HG02571 (cell line): Measurements from ENCODE around the gene PRKAR1B.
"Not testable (repeated sequence)": the region's sequence is repeated elsewhere in the genome, so short reads cannot be mapped to it uniquely, and the experiment has no call there.

ENCODE experiments used
- ATAC-seq: cut with Tn5 transposase; IDR thresholded peaks from one replicate; pipeline ENCODE4 v1.9.1; 2021; ENCODE audit warnings: mild to moderate bottlenecking, moderate library complexity; ENCODE audit not compliant: unreplicated experiment

Gene PRKAR1B

GRCh38 chr7:651032-651728 lies 75.9 kb downstream of the PRKAR1B start:
- no peak for ATAC-seq

DNA sequence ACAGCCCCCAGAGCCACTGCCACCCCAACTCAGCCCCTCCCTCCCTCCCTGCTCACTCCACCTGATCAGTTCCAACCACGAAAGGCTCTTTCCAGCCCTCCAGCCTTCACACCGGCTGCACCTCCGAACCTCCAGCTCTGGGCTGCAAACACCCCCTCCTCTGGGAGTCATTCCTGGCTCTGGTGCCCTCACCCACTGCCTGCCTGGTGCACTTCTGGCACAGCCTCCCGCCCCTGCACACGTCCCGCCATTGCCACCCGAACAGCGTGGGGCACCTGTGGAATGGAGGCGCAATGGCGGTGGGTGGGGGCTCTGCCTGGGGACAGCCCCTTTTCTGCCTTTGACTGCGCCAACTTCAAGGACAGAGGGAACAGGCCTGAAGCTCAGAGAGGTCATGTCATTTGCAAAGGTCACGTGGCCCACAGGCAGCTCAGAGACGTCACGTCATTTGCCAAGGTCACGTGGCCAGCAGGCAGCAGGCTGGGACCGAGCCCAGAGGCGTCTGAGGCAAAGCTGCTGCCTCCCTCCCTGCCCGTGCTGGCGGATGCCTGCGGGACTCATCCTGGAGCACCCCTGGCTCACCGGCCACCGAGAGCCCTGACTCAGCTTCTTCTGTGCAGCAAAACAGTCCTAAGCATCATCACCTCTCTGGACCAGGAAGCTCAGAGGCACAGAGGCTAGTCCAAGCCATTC lies 76.6 kb downstream of the PRKAR1B start:
- no peak for ATAC-seq

GRCh38 chr7:646951-647350 lies 80.1 kb downstream of the PRKAR1B start:
- ATAC-seq, result no peak

DNA sequence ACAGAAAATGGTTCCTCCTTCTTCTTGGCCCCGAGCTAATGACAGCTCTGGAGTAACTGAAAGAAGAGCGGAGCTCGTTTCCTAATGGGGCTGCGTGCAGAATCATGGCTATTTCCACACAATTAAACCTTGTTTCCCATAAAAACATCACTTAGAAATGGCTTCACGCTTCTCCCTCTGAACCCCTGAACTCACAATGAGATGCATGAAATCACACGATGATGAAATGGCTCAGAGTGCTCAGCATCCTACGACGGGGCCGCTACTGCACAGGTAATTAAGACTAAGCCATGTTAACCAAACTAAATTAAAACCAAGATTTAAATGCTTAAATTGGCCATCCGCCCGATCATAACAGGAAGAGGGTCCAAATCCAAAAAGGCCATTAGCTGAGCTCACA lies 80.6 kb downstream of the PRKAR1B start:
- no peak for ATAC-seq

DNA sequence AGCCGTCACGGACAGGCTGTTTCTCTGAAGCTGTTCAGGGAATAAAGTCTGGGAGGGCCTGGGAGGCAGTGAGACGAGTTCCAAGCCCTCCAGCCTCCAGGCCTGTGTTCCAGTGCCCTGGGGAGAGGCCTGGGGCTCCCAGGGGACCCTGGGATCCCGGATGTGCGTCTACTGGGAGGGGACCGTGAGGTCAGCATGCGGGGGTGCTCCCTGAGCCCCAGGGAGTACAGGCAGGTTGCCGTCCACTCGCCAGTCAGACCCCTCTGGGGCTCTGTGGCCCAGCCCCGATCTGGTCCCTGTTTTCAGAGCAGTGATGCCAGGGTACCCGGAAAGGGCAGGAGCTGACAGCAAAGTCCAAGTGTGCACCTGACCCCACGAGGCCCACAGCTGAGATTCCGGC lies 81.5 kb downstream of the PRKAR1B start:
- no peak for ATAC-seq

DNA sequence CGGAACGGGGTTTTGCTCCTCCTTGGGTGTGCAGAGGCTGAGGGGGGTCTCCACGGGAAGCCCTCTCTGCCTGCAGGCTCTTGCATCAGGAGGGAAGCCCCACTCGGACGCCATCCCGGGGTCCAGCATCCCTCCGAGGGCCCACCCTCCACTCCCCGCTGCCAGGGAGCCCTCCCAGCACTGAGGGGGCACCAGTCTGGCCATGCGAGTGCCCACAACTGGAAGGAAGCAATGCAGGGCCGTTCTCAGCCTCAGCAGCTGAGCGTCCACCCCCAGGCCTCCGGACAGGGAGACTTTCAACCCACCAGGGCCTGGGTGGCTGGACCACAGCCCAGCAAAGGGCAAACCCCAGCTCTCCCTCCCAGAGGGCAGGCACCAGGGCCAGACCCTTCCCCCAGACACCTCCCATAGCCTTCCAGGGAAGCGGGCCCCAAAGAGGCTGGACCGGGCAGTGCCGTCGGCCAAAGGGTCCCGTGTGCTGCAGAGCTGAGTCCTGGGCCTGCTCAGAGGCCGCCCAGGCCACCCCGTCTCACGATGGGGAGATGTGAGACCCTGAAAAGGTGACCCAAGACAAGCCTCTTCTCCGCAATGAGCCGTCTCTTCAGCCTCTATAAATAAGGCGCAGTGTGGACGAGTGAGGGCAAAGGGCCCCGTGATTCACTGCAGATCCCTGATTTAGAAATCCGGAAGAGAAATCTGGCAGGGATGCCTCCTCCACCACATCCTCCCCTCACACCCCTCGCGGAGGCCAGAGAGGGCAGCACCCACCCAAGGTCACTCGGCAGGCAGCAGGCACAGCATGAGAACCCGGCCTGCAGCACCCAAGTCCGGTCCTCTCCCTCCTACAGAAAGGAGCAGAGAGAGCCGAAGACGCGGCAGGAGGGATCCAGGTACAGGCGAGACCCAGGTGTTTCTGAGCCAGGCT lies 82.4 kb downstream of the PRKAR1B start:
- ATAC-seq, result no peak

DNA sequence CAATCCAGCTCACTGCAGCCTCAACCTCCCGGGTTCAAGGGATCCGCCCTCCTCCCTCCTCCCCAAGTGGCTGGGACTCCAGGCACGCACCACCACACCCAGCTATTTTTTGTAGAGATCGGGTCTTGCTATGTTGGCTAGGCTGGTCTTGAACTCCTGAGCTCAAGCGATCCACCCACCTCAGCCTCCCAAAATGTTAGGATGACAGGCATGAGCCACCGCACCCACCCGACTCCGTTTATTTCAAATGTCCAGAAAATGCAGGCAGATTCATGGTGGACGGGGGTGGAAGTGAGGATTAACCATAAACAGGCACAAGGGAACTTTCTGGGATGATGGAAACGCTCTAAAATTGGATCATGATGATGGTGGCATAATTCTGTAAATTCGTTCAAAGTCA lies 85.1 kb downstream of the PRKAR1B start:
- ATAC-seq, result no peak

DNA sequence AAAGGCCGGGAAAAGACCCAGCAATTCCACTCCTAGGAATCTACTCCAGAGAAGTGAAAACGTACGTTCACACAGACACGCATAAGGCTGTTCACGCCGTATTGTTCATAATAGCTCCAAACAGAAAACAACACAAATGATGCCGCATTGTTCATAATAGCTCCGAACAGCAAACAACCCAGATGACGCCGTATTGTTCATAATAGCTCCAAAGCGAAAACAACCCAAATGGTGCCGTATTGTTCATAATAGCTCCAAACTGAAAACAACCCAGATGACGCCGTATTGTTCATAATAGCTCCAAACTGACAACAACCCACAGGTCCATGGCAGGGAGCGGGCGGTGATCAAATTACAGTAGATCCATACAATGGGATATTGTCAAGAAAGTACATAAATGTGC lies 85.8 kb downstream of the PRKAR1B start:
- no peak for ATAC-seq

- ATAC-seq, result no peak
These were observed 88.6 kb downstream of the PRKAR1B start for GRCh38 chr7:638256-639011.

DNA sequence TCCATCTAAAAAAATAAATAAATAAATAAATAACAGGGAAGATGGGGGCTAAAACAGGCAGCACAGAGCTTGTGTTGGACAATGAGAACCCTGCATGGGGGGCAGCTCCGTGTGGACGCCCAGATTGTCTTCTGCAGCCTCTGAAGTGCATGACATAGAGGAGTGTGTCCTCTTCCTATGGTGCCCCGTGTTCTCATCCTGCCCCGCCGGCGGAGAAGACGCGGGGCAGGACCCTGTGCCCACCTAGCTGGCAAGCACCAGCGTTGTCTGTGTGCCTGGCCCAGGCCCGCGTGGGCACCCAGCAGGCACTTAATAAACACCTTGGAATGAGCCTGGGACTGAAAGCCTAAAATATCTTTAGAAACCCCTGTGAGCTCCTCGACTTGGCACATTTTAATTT lies 89.3 kb downstream of the PRKAR1B start:
- ATAC-seq, result no peak

DNA sequence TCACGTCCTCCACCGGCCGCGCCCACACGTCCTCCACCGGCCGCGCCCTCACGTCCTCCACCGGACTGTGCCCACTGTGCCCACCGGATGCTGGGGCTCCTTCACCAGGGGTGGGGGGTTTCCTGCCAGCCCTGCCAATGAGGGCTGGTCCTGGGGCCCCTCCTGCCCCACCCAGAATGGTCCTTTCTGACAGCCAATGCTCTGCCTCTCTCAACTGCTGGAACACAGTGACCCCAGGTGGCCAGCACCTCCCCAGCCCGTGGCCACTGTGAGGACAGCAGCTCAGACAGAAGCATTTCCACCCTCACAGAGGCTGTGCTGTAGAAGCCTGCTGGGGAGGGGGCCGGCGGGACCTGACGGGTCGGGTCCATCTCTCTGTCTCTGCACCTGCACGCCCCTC lies 90.7 kb downstream of the PRKAR1B start:
- no peak for ATAC-seq

GRCh38 chr7:635687-636382 lies 91.2 kb downstream of the PRKAR1B start:
- ATAC-seq, result not testable (repeated sequence)

DNA sequence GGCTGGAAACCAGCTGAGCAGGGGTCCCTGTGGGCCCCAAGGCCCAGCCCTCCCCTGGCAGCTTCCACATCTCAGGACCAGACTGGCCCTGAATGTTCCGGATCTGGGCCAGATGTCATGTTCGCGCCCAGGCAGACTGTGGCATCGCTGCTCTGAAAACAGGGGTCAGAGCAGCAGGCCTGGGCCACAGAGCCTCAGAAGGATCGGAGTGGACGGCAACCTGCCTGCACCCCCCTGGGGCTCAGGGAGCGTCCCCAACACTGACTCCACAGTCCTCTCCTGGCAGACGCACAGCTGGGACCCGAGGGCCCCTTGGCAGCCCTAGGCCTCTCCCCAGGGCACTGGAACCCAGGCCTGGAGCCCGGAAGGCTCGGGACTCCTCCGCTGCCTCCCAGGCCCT lies 91.9 kb downstream of the PRKAR1B start:
- no peak for ATAC-seq

- ATAC-seq, result no peak
These were observed 93.6 kb downstream of the PRKAR1B start for GRCh38 chr7:633381-634018.

DNA sequence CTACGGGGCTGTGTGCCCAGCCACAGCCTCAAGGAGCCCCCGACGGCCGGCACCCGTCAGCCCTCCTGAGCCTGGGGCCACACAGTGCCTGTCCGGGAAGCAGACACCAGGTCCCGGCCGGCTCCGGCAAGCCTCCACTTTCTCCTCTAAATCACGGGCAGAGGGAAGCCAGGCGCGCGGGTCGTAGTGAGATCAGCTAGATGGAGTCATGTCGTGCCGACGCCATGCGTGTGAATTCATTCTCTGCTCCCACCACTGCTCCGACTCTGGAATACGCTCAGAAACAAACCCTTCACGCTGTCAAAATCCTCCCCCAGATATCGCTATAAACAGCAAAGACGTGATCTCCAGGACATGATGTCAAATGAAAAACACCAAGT lies 94.3 kb downstream of the PRKAR1B start:
- ATAC-seq, result no peak

- no peak for ATAC-seq
These were observed 94.9 kb downstream of the PRKAR1B start for GRCh38 chr7:631964-632830.

DNA sequence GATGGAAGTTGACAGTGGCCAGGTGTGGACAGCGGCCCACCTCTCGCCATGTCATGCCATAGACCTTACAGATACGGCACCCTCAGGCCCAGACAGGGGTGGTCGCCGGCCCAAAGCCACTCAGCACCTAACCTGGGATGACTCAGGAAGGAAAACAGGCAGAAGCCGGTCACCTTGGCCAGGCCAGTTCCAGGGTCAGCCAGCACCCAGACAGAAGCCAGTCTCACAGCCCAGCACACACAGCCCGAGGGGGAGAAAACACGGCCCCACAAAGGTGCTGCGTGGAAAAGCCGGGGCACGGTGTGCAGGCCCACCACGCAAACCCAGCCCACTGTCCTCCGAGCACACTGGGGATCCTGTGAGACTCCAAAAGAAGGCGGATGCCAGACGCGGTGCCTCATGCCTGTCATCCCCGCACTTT lies 95.8 kb downstream of the PRKAR1B start:
- ATAC-seq, result no peak

GRCh38 chr7:630539-630938 lies 96.5 kb downstream of the PRKAR1B start:
- ATAC-seq, result no peak

DNA sequence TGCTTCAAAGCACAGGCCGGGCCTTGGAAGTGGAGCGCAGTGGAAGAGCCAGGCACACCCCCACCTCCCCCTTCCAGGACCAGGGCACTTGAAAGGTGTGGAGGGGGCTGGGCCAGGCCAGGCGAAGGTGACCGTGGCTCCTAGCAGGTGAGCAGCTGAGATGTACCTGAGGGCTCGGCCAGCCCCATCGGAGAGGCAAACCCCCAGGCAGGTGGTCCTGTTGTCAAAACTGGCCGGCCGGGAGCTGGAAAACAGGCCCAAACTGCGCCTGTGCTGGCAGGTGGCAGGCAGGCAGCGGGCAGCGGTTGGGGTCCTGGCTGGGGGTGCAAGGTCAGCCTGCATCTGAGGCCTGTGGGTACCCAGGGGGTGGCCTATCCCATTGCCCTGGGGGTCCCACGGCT lies 97.0 kb downstream of the PRKAR1B start:
- no peak for ATAC-seq
